HEK293 (cell line): ENCODE measurements around the gene RNF4.

Experiments
- CTCF ChIA-PET: fragments of 350-600 bp; formaldehyde crosslinking; extraction: SDS; loops from one replicate; lab custom pipeline; 2021; ENCODE audit warnings: antibody characterized with exemption; lab: Yijun Ruan, JAX
- POLR2A ChIA-PET: fragments of 300-600 bp; formaldehyde crosslinking; extraction: SDS; loops from one replicate; lab custom pipeline; 2020; ENCODE audit warnings: antibody characterized with exemption, inconsistent platforms; lab: Yijun Ruan, JAX
- H3K27ac ChIP-seq: fragments of 200-500 bp; sonication (Bioruptor generic); 2 replicates; pipeline ENCODE4 v1.5.1; 2014; ENCODE audit warnings: low read depth, low read length, control low read depth, inconsistent platforms; ENCODE audit errors: extremely low read depth
- H3K36me3 ChIP-seq, 2 experiments: fragments of 200-500 bp in 1 of 2; sonication (Bioruptor generic) in 1 of 2; 1 replicate in 1 of 2; 2 replicates in 1 of 2; pipeline ENCODE4 v1.5.1; 2014 to 2017; ENCODE audit warnings: inconsistent platforms in 2 of 2, low read length in 2 of 2; ENCODE audit not compliant: control insufficient read depth in 2 of 2, insufficient read depth in 1 of 2
- H3K4me1 ChIP-seq: fragments of 200-500 bp; sonication (Bioruptor generic); 2 replicates; pipeline ENCODE4 v1.5.1; 2014; ENCODE audit warnings: mild to moderate bottlenecking, low read length, inconsistent platforms; ENCODE audit not compliant: control insufficient read depth, insufficient read depth
- H3K4me3 ChIP-seq: 2 replicates; pipeline ENCODE4 v1.5.1; 2011; ENCODE audit warnings: low read depth, mild to moderate bottlenecking, control low read depth, low read length, moderate library complexity
- H3K9me3 ChIP-seq: fragments of 200-500 bp; sonication (Bioruptor generic); 2 replicates; pipeline ENCODE4 v1.5.1; 2014; ENCODE audit warnings: low read depth, low read length, inconsistent platforms; ENCODE audit not compliant: control insufficient read depth, insufficient read depth
- BCL11B ChIP-seq: fragments of 450-650 bp; formaldehyde crosslinking; IDR thresholded peaks from 2 replicates; pipeline ENCODE4 v1.5.1; 2016; ENCODE audit warnings: low read depth, missing biosample characterization, missing genetic modification characterization
- EGR2 ChIP-seq: fragments of 450-650 bp; formaldehyde crosslinking; IDR thresholded peaks from 2 replicates; pipeline ENCODE4 v1.5.1; 2016; ENCODE audit warnings: low read depth, missing biosample characterization, missing genetic modification characterization
- IKZF3 ChIP-seq: fragments of 450-650 bp; IDR thresholded peaks from 2 replicates; pipeline ENCODE4 v1.5.0; 2018; ENCODE audit warnings: missing biosample characterization, mild to moderate bottlenecking, missing genetic modification characterization, moderate library complexity
- REPIN1 ChIP-seq: fragments of 450-650 bp; formaldehyde crosslinking; IDR thresholded peaks from 2 replicates; pipeline ENCODE4 v1.5.1; 2017; ENCODE audit warnings: missing biosample characterization, missing genetic modification characterization, low read depth
- SP3 ChIP-seq: fragments of 450-650 bp; formaldehyde crosslinking; IDR thresholded peaks from 2 replicates; pipeline ENCODE4 v1.5.1; 2016; ENCODE audit warnings: missing biosample characterization, missing genetic modification characterization
- WT1 ChIP-seq: fragments of 450-650 bp; formaldehyde crosslinking; IDR thresholded peaks from 2 replicates; pipeline ENCODE4 v1.5.1; 2016; ENCODE audit warnings: missing biosample characterization, missing genetic modification characterization
- ZBTB20 ChIP-seq: fragments of 450-650 bp; formaldehyde crosslinking; IDR thresholded peaks from 2 replicates; pipeline ENCODE4 v1.5.1; 2016; ENCODE audit warnings: missing biosample characterization, missing genetic modification characterization
- ZNF169 ChIP-seq: fragments of 450-650 bp; formaldehyde crosslinking; IDR thresholded peaks from 2 replicates; pipeline ENCODE4 v1.5.1; 2016; ENCODE audit warnings: missing biosample characterization, missing genetic modification characterization
- ZNF174 ChIP-seq: fragments of 450-650 bp; formaldehyde crosslinking; IDR thresholded peaks from 2 replicates; pipeline ENCODE4 v1.5.0; 2017; ENCODE audit warnings: missing biosample characterization, mild to moderate bottlenecking, missing genetic modification characterization
- ZNF184 ChIP-seq: fragments of 450-650 bp; IDR thresholded peaks from 2 replicates; pipeline ENCODE4 v1.5.1; 2018; ENCODE audit warnings: missing biosample characterization, mild to moderate bottlenecking, missing genetic modification characterization
- ZNF202 ChIP-seq: fragments of 450-650 bp; formaldehyde crosslinking; IDR thresholded peaks from 2 replicates; pipeline ENCODE4 v1.5.1; 2016; ENCODE audit warnings: missing biosample characterization, missing genetic modification characterization, borderline replicate concordance
- ZNF223 ChIP-seq: fragments of 450-650 bp; formaldehyde crosslinking; IDR thresholded peaks from 2 replicates; pipeline ENCODE4 v1.5.1; 2016; ENCODE audit warnings: missing biosample characterization, missing genetic modification characterization
- ZNF292 ChIP-seq: fragments of 450-650 bp; formaldehyde crosslinking; IDR thresholded peaks from 2 replicates; pipeline ENCODE4 v1.5.1; 2016; ENCODE audit warnings: low read depth, missing biosample characterization, missing genetic modification characterization, borderline replicate concordance
- ZNF404 ChIP-seq: fragments of 450-650 bp; formaldehyde crosslinking; IDR thresholded peaks from 2 replicates; pipeline ENCODE4 v1.5.1; 2017; ENCODE audit warnings: missing biosample characterization, missing genetic modification characterization
- ZNF433 ChIP-seq: fragments of 450-650 bp; formaldehyde crosslinking; IDR thresholded peaks from 2 replicates; pipeline ENCODE4 v1.5.1; 2016; ENCODE audit warnings: missing biosample characterization, missing genetic modification characterization, low read depth
- ZNF530 ChIP-seq: fragments of 450-650 bp; formaldehyde crosslinking; IDR thresholded peaks from 2 replicates; pipeline ENCODE4 v1.5.1; 2016; ENCODE audit warnings: low read depth, missing biosample characterization, missing genetic modification characterization
- ZNF549 ChIP-seq: fragments of 450-650 bp; IDR thresholded peaks from 2 replicates; pipeline ENCODE4 v1.5.1; 2018; ENCODE audit warnings: missing biosample characterization, missing genetic modification characterization, mild to moderate bottlenecking, inconsistent platforms, moderate library complexity
- ZNF596 ChIP-seq: fragments of 450-650 bp; IDR thresholded peaks from 2 replicates; pipeline ENCODE4 v1.5.0; 2018; ENCODE audit warnings: missing biosample characterization, mild to moderate bottlenecking, missing genetic modification characterization, moderate library complexity
- ZNF626 ChIP-seq: fragments of 450-650 bp; sonication (Bioruptor Pico); formaldehyde crosslinking; IDR thresholded peaks from 2 replicates; pipeline ENCODE4 v1.5.1; 2018; ENCODE audit warnings: missing biosample characterization, missing genetic modification characterization, inconsistent platforms
- ZNF658 ChIP-seq: fragments of 450-650 bp; formaldehyde crosslinking; IDR thresholded peaks from 2 replicates; pipeline ENCODE4; 2016; ENCODE audit warnings: missing biosample characterization, missing genetic modification characterization
- ZNF707 ChIP-seq: fragments of 450-650 bp; formaldehyde crosslinking; IDR thresholded peaks from 2 replicates; pipeline ENCODE4 v1.5.1; 2016; ENCODE audit warnings: missing biosample characterization, missing genetic modification characterization
- ZNF747 ChIP-seq: fragments of 450-650 bp; formaldehyde crosslinking; IDR thresholded peaks from 2 replicates; pipeline ENCODE4 v1.5.1; 2016; ENCODE audit warnings: missing biosample characterization, missing genetic modification characterization
- ZNF76 ChIP-seq: fragments of 450-650 bp; formaldehyde crosslinking; IDR thresholded peaks from 2 replicates; pipeline ENCODE4; 2016; ENCODE audit warnings: low read depth, missing biosample characterization, missing genetic modification characterization, borderline replicate concordance
- TF ChIP-seq, protein P1 (sequence below): fragments of 450-650 bp; formaldehyde crosslinking; IDR thresholded peaks from 2 replicates; pipeline ENCODE4 v1.5.1; 2016; ENCODE audit warnings: missing biosample characterization, missing genetic modification characterization

The RNF4 gene

GRCh38 chr4:2449511-2450392, 19.2 kb upstream of the RNF4 start:
- H3K9me3 ChIP-seq: no peaks in the 10 kb centered on the region
- TF ChIP-seq BCL11B (tag by site-specific recombination) (no peak), ZNF169 (tag by site-specific recombination) (no peak), ZNF202 (no peak), EGR2 (tag by site-specific recombination) (peak; percentile 56), ZNF626 (tag by site-specific recombination) (no peak), ZNF530 (tag by site-specific recombination) (no peak), ZNF174 (tag by site-specific recombination) (no peak)
- H3K27ac ChIP-seq: no peak overlapping the region
- CTCF ChIA-PET: no interaction called here
- H3K4me1 ChIP-seq: no peaks in the 10 kb centered on the region
- H3K4me3 ChIP-seq: no peak overlapping the region
- H3K36me3 ChIP-seq: no peaks in the 10 kb centered on the region
- POLR2A ChIA-PET: no interaction called here

GRCh38 chr4:2450394-2451035, 18.4 kb upstream of the RNF4 start:
- no peak overlapping the region for H3K27ac ChIP-seq
- ChIA-PET POLR2A (no interaction called here), CTCF (interaction anchor here (0.6 kb wide), 2 partner anchors 9 to 23 kb away, joined by 3 to 7 read pairs; no protein-coding TSS in a partner anchor)
- TF ChIP-seq IKZF3 (tag by site-specific recombination) (no peak), REPIN1 (no peak), ZNF223 (tag by site-specific recombination) (no peak), WT1 (no peak), ZNF433 (no peak), ZNF707 (tag by site-specific recombination) (no peak), ZNF292 (tag by site-specific recombination) (no peak), ZNF76 (no peak), ZNF596 (tag by site-specific recombination) (no peak), ZNF747 (tag by site-specific recombination) (no peak), ZNF404 (tag by site-specific recombination) (no peak), ZNF549 (tag by site-specific recombination) (no peak), ZNF184 (tag by site-specific recombination) (no peak), SP3 (tag by site-specific recombination) (no peak), ZNF658 (tag by site-specific recombination) (no peak), ZBTB20 (tag by site-specific recombination) (no peak)
- TF ChIP-seq, protein P1, sequence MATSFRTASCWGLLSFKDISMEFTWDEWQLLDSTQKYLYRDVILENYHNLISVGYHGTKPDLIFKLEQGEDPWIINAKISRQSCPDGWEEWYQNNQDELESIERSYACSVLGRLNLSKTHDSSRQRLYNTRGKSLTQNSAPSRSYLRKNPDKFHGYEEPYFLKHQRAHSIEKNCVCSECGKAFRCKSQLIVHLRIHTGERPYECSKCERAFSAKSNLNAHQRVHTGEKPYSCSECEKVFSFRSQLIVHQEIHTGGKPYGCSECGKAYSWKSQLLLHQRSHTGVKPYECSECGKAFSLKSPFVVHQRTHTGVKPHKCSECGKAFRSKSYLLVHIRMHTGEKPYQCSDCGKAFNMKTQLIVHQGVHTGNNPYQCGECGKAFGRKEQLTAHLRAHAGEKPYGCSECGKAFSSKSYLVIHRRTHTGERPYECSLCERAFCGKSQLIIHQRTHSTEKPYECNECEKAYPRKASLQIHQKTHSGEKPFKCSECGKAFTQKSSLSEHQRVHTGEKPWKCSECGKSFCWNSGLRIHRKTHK (tag by site-specific recombination): no peak
- no peaks in the 10 kb centered on the region for H3K36me3 ChIP-seq
- no peaks in the 10 kb centered on the region for H3K4me1 ChIP-seq
- H3K4me3 ChIP-seq: no peak overlapping the region
- no peaks in the 10 kb centered on the region for H3K9me3 ChIP-seq
